Activated naive CD4-positive, alpha-beta T cell treated with anti-CD3 and anti-CD28 coated beads, Interleukin-2, amount 50 U/mL, for 16 hours (primary cell): Measurements from ENCODE around the gene SIGLEC1.

Experiments
- DNase-seq: peaks from one replicate; pipeline ENCODE4 v3.0.0-alpha.2; 2020

SIGLEC1 gene

DNA sequence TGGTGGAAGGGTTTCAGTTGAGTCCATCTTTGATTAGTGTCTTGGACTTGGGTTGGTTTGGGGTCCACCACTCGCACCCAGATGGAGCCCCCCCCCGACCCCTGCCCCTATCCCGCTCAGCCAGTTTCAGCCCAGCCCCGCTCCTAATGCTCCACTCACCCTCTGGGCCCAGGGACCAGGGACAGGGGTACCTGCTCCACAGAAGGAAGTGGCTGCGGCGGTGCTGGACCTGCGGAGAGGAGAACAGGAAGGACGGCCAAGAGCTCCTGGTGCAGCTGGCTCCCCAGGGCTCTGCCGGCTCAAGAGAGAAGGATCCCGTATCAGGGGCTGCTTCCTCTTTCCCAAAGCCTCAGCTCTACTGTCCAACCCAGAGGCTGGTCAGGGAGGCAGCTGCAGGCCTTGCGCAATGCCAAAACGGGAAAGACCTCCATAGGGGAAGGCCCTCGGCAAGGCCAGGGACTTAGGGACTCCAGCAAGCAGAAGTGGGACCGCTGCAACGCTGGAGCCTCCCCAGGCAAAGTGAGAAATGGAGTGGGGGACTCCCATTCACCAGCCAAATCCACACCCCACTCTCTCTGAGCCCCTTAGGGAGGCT, at the start of gene SIGLEC1:
Gene SIGLEC1, minus strand, starts transcription at position 322 of the 595 bp plus-strand sequence. CDS start 5,472 bp downstream, outside the sequence.
- DNase-seq: no peak

DNA sequence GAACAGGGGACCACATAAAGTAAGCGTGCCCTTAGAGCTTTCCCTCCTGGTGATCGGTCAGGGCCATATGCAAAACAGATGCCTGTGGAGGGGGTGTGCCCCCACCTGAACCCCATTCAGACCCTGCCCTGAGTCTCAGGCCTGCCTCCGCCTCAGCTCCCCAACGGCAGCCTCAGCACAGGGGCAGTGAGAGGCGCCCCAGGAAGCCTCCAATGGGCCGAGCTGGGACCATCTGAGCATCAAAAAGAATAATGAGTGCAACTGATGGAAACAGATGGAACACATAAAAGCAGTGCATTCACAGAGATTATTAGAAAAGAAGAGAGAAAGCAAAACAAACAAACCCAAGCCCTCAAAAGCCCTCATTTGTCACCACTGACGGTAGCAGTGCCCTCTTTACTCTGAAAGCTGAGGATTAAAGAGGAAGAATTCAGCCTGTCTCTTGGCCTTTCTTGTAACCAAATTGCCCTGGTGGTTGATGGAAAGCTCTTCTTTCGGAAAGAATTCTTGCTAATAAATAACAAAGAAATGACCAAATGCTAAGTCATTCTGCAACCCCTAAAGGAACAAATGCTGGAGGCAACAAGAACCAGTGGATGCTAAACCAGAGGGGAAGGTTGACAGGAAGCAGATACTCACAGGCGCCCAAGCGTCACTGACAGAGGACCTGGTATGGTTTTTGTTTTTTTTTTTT, 48.4 kb upstream of the SIGLEC1 start:
- DNase-seq: no peak

DNA sequence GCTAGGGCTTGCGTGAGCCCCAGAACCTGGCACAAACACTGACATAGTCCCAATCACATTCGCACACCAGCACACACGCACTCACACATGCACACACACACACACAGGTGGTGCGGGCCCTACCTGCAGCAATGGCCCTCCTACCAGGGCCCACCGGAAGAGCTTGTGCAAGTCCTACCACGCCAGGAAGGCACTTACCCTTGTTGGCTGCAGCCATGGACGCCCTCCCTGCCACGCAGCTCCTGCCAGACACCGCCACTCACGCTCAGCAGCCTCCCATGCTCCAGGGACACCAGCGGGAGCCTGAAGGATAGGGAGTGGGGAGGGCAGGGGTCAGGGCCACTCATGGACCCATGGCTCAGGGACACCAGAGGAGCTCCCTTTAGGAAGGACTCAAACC, 47.5 kb upstream of the SIGLEC1 start:
- DNase-seq: no peak

DNA sequence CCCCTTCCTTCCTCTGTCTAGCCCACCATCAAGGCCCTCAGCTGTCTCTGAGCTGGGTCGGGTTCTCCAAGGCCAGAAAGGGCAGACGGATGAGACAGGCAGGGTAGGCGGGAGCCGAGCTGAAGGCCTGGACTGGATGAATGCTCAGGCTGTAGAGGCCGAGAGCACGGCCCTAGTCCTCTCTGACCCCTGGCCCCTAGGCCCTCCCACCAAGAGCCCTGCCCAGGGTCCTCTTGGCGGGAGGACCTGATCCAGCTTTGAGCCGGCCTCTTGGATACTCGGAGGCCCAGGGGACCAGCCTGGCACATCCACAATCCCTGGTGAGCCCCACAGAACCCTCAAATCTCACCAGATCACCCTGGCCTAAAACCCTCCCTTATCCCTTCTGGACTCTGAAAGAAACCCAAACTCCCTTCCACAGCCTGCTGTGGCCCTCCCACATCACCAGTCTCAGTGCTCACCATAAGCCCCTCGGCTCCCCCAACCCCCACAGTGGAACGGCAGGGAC, 47.0 kb upstream of the SIGLEC1 start:
- no peak for DNase-seq

DNA sequence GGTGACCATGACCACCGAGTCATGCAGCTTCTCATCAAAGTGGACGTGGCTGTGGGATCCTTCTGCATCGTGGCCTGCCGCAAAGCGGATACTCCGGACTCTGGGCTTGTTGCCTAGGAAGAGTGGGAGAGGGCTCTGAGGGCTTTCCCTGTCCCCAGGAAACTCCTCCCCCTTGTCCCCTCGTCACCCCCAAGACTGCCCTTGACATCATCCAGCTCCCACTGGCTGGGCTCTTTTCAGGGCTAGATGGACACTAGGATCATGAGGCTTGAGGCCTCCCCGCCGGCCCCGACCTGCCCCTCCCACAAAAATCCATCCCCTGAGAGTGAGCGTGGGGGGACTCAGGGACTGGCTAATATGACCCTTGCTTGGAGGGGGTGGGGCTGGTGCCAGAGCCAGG, 46.2 kb upstream of the SIGLEC1 start:
- no peak for DNase-seq

DNA sequence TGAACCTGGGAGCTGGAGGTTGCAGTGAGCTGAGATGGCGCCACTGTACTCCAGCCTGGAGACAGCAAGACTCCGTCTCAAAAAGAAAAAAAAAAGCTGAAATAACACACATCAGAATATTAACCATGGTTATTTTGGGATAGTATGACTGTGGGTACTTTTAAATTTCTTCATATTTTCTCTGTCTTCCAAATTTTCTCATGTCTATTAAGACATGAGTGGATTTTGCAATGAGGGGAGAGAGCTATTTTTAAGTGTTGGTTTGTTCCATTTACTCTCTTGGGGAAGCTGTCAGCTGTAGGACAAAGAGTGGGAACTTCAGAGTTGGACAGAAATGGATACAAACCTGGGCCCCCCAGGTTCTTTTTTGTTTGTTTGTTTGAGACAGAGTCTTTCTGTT, 44.9 kb upstream of the SIGLEC1 start:
- DNase-seq: no peak

DNA sequence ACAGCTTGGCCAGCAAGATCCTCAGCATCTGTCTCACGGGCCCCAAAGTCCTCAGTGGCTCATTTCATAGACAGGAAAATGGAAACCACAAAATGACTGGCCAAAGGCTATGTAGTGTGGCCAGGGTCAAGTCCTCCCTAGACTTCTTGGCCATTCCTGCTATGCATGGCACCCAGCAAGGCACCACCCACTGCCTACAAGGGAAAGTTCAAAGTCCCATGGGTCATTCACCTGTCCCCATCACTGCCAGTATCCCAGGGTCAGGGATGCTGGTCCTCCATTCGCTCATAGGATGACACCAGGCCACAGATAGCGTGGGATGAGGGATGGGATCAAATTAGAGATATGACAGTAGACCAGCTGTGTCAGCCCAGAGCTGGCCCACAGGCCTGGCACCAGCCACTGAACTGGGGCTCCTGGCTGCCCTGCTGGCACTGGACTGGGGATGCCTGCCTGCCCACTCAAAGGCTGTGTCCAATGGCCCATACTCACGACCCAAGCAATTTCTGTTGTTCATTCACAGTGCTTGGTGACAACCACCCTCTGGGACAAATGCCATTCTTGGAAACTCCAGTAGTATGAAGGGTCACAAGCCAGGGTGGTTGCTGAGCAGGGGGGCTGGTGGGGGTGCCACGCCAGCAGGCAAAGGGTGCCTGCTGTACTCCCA, 43.5 kb upstream of the SIGLEC1 start:
- no peak for DNase-seq

DNA sequence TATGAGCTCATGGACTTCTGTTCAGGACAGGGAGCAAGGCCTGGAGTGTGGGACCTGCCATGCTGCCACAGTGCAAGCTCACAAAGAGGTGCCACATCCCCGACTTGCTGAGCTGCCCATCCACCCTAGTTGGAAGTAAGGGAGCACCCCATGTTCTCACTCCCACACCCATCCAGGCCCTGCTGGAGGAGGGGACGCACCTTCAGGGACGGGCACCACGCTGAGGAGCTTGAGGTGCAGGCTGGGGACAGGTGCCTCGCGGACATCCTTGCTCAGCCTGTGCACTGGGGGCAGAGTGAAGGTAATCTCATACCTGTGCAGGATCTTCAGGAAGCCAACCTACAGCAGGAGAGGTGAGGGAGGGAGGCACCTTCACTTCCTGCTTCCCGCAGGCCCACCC, 42.9 kb upstream of the SIGLEC1 start:
- no peak for DNase-seq

DNA sequence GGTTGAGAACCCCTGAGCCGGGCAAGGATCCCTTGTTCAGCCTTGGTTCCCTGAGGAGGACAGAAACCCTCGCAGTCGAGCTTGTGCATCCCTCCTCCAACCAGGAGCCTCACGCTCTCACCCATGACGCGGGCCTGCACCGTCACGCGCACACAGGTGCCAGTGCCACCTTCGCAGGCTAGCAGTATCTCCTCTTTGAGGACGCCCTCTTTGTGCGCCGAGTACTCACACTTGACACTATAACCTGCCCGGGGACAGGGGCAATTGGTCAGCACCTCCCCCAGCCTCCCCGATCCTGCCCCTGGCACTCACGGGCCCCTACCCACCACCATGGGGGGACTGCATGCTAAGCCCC, 41.9 kb upstream of the SIGLEC1 start:
- DNase-seq: no peak

DNA sequence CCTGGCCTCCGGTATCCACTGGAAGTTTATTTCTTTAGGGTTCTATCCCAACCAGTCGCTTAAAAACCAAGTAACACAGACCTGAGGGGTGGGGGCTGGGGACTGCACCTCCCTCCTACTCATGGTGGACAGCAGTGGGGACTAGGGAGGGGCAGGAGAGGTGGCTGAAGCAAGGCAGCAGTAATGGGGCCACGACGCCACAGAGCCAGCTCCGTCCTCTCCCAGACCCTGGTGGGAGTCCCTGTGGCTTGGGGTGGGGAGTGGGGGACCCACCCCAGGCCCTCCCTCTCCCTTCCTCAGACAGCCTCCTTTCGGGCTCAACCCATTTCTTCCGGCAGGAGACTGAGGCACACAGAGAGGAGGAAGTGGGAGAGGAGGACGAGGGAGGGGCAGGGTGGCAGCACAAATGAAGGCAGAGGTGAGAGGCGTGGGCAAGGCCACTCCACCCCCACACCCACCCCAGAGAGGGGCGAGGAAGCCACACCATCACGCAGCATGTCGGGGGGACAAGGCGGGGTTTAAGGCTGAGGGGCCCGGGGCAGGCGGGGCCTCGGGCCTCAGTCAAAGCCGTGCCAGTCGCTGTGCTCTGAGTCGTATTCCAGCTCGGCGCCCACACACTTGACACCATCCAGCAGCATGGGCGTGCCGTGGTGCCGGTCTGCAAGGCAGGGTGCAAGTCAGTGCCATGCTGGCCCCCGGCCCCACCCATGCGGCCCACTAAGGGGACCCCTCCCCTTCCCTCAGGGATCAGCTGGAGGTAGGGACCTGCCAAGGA, 41.3 kb upstream of the SIGLEC1 start:
- no peak for DNase-seq

DNA sequence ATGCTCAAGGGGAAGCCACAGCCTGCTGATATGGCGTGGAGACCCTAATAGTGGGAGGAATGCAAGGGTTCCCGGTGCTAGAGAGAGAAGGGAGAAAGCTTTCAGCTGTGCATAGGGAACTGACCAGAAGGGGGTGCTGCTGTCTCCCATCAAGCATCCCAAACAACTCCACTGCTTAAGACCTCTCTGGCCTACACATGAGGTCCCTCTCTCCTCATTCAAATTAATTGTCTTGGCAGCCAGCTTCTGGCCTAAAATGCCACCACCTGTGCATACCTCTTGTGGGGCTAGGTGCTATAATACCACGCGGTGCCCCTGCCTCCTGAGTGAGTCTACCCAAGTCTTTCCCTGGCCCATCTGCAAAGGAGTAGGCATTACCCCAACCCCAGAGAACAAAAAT, 40.7 kb upstream of the SIGLEC1 start:
- DNase-seq: peak; percentile 59

DNA sequence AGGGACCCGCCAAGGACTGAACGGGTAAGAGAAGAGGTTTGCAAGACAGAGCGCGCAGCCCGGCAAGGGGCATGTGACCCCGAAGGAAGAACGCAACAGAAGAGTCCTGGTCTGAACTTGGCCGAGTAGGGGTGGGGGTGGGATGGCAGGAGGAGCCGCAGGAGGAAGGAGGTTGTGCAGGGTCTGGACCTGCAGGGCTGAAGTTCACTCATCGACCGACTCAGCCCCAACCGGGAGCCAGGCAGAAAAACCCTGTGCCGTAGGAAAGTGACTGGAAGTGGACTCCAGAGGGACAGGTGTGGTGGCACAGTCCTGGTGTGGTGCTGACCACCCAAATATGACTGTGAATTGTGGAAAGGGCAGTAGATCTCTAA, 40.0 kb upstream of the SIGLEC1 start:
- DNase-seq: no peak

DNA sequence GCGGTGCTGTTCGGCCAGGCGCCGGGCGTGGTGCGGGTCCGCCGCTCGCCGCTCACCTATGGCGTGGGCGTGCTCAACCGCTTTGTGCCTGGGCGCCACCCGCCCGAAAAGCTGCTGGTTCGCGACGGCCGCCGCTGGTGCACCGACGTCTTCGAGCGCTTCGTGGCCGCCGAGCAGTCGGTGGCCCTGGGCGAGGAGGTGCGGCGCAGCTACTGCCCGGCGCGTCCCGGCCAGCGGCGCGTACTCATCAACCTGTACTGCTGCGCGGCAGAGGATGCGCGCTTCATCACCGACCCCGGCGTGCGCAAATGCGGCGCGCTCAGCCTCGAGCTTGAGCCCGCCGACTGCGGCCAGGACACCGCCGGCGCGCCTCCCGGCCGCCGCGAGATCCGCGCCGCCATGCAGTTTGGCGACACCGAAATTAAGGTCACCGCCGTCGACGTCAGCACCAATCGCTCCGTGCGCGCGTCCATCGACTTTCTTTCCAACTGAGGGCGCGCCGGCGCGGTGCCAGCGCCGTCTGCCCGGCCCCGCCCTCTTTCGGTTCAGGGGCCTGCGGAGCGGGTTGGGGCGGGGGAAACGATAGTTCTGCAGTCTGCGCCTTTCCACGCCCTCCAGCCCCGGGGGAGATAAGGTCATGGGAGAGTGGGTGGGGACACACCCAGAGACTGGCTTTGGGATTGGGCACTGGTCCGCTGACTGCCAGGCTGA, 39.4 kb upstream of the SIGLEC1 start:
- DNase-seq: peak; percentile 63

DNA sequence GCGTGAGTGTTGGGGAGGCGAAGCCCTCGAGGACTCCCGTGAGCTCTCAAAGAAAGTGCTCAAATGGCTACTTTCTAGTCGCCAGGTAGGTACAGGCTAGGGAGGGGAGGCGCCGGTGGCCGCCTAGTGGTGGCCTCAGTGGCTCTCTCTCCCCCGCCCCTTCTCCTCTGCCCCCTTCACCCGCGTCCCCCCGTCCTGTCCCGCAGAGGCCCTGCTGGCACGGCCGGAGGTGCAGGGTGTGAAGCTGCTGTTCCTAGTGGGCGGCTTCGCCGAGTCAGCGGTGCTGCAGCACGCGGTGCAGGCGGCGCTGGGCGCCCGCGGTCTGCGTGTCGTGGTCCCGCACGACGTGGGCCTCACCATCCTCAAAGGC, 38.9 kb upstream of the SIGLEC1 start:
- DNase-seq: no peak

DNA sequence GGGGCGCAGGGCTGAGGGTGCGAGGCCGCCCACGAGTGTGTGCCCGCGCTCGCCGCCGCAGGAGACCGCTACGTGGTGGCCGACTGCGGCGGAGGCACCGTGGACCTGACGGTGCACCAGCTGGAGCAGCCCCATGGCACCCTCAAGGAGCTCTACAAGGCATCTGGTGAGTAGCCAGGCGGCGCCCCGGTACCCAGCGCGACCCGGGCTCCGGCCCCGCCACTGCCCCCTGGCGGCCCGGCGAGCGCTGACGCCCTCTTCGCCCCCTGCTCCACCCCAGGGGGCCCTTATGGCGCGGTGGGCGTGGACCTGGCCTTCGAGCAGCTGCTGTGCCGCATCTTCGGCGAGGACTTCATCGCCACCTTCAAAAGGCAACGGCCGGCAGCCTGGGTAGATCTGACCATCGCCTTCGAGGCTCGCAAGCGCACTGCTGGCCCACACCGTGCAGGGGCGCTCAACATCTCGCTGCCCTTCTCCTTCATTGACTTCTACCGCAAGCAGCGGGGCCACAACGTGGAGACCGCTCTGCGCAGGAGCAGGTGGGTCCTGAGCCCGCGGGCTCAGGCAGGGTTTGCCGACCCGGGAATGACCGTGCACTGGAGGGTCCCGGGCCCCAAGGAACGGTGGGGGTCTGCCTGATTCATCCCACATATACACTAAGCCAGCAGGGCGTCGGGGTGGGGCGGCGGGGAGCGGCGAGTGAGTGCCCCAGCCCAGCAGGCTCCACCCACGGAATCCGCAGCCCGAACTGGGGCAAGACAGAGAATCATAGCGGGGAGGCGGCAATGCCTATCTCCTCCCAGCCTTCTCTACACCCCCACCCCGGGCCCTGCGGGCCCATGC, 37.5 kb upstream of the SIGLEC1 start:
- DNase-seq: peak; percentile 43

DNA sequence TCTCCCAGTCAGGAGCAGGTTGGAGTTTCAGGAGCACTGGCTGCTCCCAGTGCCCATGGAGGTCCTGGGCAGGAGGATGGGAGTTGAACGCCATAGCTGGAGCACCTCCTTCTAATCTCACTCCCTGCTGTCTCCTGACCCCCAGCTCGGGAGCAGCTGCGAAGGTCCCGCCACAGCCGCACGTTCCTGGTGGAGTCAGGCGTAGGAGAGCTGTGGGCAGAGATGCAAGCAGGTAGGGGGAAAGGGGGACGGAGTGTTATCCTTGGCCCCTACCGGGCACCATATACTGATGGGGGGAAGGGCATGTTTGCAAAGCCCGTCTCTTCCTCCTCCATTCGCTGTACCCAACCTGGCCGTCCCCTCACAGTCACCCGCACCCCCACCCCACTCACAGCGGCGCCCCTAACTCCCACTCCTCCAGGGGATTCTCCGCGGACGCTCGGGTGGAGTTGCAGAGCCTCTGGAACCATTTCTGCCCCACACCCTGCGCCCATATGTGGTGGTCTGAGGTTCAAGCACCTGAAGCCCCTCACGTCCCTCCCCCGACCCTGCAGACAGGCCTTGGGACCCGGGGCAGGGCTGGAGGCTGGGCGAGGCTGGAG, 36.8 kb upstream of the SIGLEC1 start:
- DNase-seq: no peak

DNA sequence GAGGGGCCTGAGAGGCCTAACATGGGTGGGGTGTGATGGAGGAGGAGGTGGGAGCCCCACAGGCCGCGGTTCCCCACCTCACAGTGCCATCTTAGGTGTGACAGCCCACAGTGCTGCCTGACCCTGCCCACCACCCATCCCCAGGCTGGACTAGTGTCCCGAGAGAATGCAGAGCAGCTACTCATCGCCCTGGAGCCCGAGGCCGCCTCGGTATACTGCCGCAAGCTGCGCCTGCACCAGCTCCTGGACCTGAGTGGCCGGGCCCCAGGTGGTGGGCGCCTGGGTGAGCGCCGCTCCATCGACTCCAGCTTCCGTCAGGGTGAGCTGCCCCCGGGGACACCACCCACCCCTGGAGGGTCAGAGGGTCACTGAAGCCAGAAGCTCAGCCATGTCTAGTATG, 35.7 kb upstream of the SIGLEC1 start:
- no peak for DNase-seq

DNA sequence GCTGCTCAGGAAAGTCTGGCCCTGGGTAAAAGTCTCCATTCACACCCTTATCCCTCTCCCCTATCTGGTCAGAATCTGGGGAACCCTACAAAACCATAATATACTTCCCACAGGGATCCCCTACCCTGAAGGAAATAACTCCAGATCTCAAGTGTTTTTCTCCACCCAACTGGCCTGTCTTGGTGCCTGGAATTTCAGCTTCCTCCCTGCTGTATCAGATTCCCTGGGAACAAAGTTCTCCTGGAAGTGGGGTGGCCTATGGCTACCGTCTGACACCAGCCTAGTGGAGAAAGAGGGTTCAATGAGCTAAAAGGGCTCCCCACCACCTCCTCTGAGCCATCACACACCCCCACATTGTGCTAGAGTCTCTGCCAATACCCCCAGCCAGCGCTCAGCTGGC, 35.1 kb upstream of the SIGLEC1 start:
- no peak for DNase-seq

DNA sequence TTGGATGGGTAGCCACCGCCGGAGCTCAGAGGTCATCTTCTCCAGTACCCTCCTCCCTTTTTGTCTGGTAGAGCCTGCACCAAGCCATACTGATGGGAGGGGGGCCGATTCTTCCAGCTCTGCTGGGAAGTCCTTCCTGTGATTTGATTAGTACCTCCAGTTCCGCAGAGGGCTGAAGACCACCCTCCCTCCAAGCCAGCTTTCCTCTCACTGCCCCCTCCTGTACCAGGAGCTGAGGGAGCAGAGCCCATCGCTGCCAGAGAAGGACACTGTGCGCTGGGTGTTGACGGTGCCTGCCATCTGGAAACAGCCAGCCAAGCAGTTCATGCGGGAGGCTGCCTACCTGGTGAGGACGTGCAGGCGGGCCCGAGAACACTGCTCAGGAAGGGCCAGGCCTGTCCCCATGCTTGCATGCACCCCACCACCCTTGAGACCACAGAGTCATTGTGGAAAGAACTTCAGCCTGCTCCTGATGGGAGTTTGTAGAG, 33.3 kb upstream of the SIGLEC1 start:
- no peak for DNase-seq

DNA sequence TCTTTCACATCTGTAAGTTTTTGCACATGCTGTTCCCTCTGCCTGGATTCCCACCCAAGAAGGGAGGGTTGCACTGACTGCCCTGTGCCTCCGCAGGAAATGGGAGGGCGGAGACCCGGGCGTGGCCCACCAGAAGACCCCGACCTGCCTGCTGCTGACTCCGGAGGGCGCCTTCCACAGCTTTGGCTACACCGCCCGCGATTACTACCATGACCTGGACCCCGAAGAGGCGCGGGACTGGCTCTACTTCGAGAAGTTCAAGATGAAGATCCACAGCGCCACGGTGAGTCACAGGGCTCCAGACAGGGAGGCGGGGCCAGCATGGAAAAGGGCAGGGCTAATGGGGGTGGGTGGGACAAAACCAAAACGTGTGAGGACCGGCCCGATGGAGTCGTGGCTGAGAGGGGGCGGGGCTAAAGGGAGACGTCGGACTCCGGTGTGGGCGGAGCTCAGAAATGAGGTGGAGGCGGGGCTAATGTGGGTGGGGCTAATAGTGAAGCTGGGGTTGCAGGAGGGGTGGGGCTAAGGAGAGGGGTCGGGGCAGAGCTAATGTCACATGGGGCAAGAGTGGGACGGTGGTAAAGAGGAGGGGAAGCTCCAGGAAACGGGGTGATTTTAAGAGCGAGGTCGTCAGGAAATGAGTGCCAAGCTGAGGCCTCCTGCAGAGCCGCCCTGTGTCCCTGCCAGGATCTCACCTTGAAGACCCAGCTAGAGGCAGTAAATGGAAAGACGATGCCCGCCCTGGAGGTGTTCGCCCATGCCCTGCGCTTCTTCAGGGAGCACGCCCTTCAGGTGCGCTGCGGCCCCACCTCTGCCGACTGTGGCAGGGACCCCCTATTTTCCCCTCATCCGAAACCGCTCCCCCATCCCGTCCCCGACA, 32.6 kb upstream of the SIGLEC1 start:
- DNase-seq: peak; percentile 78
